RWPE1 (cell line): ENCODE data around the gene SLC39A9.

Experiments used
- CTCF ChIA-PET: fragments of 350-600 bp; sonication (Branson Sonifier 250); formaldehyde crosslinking; extraction: SDS; loops from one replicate; lab custom pipeline; 2021; lab: Yijun Ruan, JAX
- POLR2A ChIA-PET: fragments of 400-600 bp; formaldehyde crosslinking; extraction: SDS; loops from one replicate; lab custom pipeline; 2020; ENCODE audit warnings: antibody characterized with exemption; ENCODE audit not compliant: low non-redundant PET; lab: Yijun Ruan, JAX
- DNase-seq: peaks from one replicate; pipeline ENCODE4 v3.0.0; 2012; ENCODE audit warnings: low spot score
- H3K27ac ChIP-seq: fragments of 450-650 bp; 2 replicates; pipeline ENCODE4 v1.5.1; 2017
- TF ChIP-seq, protein P1 (sequence below): fragments of 450-650 bp; conservative IDR thresholded peaks from 2 replicates; pipeline ENCODE4 v1.5.1; 2017; ENCODE audit warnings: low read depth, mild to moderate bottlenecking

SLC39A9 gene

DNA sequence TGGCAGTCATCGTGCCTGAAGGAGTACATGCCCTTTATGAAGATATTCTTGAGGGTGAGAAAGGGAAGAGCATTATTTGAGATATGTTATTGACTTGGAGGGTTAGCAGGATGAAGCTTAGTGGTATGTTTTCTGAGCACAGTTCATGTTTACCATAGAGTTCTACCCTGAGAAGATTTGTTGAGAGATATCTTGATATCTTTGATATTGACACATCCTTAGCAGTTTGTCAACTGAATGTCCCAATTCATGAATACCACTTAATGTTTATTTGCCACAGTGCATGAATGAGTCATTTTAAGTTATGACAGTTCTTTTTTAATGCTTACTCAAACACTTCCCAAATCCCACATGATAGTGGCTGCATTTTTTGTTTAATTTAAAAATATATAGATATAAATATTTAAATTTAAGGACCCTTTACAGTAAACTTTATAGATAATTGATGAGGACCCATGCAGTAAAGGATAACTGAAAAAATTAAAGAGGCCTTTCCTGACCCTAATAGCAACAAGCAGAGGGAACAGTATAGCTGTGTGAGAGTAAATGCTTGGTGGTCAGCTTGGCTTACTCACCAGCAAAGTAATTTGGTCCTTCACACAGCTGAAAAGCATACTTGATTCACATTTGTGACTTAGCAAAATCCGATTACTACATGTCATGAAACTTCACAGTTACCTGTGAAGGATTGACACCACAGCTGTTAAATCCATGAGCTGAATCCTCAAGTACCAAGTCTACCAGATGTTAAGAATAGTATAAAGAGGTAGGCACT is 25.8 kb downstream of the SLC39A9 start:
- ChIA-PET CTCF (interaction anchor here (1.3 kb wide), 1 partner anchor 52 kb away, joined by 3 read pairs; no protein-coding TSS in a partner anchor), POLR2A (no interaction called here)
- H3K27ac ChIP-seq = no peak overlapping the region
- DNase-seq = no peak
- TF ChIP-seq, protein P1, sequence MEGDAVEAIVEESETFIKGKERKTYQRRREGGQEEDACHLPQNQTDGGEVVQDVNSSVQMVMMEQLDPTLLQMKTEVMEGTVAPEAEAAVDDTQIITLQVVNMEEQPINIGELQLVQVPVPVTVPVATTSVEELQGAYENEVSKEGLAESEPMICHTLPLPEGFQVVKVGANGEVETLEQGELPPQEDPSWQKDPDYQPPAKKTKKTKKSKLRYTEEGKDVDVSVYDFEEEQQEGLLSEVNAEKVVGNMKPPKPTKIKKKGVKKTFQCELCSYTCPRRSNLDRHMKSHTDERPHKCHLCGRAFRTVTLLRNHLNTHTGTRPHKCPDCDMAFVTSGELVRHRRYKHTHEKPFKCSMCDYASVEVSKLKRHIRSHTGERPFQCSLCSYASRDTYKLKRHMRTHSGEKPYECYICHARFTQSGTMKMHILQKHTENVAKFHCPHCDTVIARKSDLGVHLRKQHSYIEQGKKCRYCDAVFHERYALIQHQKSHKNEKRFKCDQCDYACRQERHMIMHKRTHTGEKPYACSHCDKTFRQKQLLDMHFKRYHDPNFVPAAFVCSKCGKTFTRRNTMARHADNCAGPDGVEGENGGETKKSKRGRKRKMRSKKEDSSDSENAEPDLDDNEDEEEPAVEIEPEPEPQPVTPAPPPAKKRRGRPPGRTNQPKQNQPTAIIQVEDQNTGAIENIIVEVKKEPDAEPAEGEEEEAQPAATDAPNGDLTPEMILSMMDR = no peak

DNA sequence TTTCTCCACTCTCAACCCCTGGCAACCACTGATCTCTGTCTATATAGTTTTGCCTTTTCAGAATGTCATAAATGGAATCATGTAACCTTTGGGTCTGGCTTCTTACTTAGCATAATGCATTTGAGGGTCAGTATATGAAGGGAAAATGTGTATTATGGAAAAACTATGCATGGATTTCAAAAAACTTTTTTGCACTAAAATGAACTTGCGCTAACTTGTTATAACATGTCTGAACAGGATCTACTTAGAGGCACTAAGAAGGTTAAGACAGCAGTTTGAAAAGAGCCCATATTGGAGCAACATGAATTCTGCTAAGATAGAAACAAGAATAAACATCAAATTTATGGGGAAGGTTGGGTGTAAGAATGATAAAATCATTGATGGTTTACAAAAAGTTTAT is 29.1 kb downstream of the SLC39A9 start:
- DNase-seq = no peak
- TF ChIP-seq, protein P1 = no peak
- ChIA-PET POLR2A (no interaction called here), CTCF (interaction anchor here (0.7 kb wide), 1 partner anchor 79 kb away, joined by 5 read pairs; no protein-coding TSS in a partner anchor)
- no peak overlapping the region for H3K27ac ChIP-seq

GRCh38 chr14:69428289-69428998 is 30.0 kb downstream of the SLC39A9 start:
- ChIA-PET POLR2A (no interaction called here), CTCF (interaction anchor here (0.7 kb wide), 2 partner anchors 25 to 80 kb away, joined by 3 to 5 read pairs; no protein-coding TSS in a partner anchor)
- no peak overlapping the region for H3K27ac ChIP-seq
- TF ChIP-seq, protein P1 = no peak
- no peak for DNase-seq

DNA sequence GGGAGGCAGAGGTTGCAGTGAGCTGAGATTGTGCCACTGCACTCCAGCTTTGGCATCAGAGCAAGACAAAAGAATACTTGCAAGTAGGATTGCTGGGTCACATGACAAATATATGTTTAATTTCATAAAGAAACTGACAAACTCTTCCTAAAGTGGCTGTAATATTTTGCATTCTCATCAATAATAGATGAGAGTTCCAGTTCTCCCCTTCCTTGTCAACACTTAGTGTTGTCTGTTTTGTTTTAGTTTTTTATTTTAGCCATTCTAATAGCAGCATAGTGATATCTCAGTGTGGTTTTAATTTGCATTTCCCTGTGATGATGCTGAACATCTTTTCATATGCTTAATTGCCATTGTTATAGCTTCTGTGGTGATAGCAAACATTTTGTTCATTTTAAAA is 31.2 kb downstream of the SLC39A9 start:
- no peak for DNase-seq
- H3K27ac ChIP-seq = no peak overlapping the region
- ChIA-PET POLR2A (no interaction called here), CTCF (interaction anchor here (0.6 kb wide), 1 partner anchor 581 kb away, joined by 3 read pairs; no protein-coding TSS in a partner anchor)
- TF ChIP-seq, protein P1 = no peak

GRCh38 chr14:69430306-69430939 is 31.9 kb downstream of the SLC39A9 start:
- no peak for DNase-seq
- no peak overlapping the region for H3K27ac ChIP-seq
- TF ChIP-seq, protein P1 = no peak
- CTCF ChIA-PET = interaction anchor here (0.5 kb wide), 1 partner anchor 169 kb away, joined by 3 read pairs; no protein-coding TSS in a partner anchor
- POLR2A ChIA-PET = no interaction called here

DNA sequence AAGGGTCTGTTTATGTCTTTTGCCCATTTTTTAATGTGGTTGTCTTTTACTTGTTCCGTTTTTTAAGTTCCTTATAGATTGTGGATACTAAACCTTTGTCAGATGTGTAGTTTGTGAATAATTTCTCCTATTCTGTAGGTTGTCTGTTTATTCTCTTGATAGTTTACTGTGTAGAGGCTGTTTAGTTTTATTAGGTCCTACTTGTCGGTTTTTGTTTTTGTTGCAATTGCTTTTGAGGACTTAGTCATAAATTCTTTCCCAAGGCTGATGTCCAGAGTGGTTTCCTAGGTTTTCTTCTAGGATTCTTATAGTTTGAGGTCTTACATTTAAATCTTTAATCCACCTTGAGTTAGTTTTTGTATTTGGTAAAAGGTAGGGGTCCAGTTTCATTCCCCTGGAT is 33.9 kb downstream of the SLC39A9 start:
- ChIA-PET CTCF (no interaction called here), POLR2A (no interaction called here)
- TF ChIP-seq, protein P1 = no peak
- no peak overlapping the region for H3K27ac ChIP-seq
- no peak for DNase-seq
